ENCODE results near the gene UBE2C.

- TF ChIP-seq POLR2A (IDR thresholded peaks at IDR 0.05; ENCODE audit: low read length) (no peak), GATA1 (IDR thresholded peaks at IDR 0.05; ENCODE audit: low read depth, low read length) (no peak)
These were observed 20.8 kb downstream of the UBE2C start, which contains the start of gene SNX21 for GRCh38 chr20:45833030-45833882.
